Measurements from ENCODE around the gene PIK3CB. TPM values are rescaled to one million over a fixed set of nuclear protein-coding genes. Genes with fewer than 3 reads are reported as not detected.

PIK3CB gene
- total and polyA plus RNA-seq, 10 of the 15 experiments (the other 5 are each of a cell fraction or from before 2014, with no cell fraction given), result 5.0 to 18.4 (median 10.4) TPM

- TF ChIP-seq TCF12 (IDR thresholded peaks at IDR 0.05; ENCODE audit: low read depth, low read length), result no peak
- TF ChIP-seq ASH2L (IDR thresholded peaks at IDR 0.05; ENCODE audit: borderline replicate concordance, low read depth), result no peak
- TF ChIP-seq ESRRA (IDR thresholded peaks at IDR 0.05; ENCODE audit: low read length), result no peak
- no peak for TF ChIP-seq EED (IDR thresholded peaks at IDR 0.05; ENCODE audit: low read depth)
- no peak for TF ChIP-seq USF2 (IDR thresholded peaks at IDR 0.05; ENCODE audit: borderline replicate concordance, low read depth, low read length)
- no peak for TF ChIP-seq TCF7 (IDR thresholded peaks at IDR 0.05; ENCODE audit: borderline replicate concordance)
- TF ChIP-seq HCFC1 (IDR thresholded peaks at IDR 0.05; ENCODE audit: low read length), result no peak
- no peak for TF ChIP-seq BCLAF1 (IDR thresholded peaks at IDR 0.05)
- no peak for TF ChIP-seq MXI1 (IDR thresholded peaks at IDR 0.05; ENCODE audit: low read depth, low read length)
Measured at GRCh38 chr3:138646008-138646407, 188.7 kb downstream of the PIK3CB start (continued).

DNA sequence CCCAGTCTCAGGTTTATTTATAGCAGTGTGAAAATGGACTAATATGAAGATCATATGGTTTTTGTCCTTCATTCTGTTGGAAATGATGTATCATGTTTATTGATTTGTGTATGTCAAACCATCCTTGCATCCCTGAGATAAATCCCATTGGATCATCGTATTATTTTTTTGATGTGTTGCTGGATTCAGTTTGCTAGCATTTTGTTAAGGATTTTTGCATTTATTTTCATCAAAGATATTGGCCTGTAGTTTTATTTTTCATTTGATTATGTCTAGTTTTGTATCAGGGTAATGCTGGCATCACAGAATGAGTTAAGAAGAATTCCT, 191.8 kb downstream of the PIK3CB start:
- DNase-seq (ENCODE audit: low read depth, low spot score) (no peak), FAIRE-seq (no peak), ATAC-seq (no peak)
- SMC1A ChIA-PET (ENCODE audit: uncharacterized antibody, unreplicated experiment), result no interaction called here
- TF ChIP-seq FOS (IDR thresholded peaks at IDR 0.05; ENCODE audit: borderline replicate concordance, extremely low read depth, insufficient read length) (no peak), SREBF2 (IDR thresholded peaks at IDR 0.05; ENCODE audit: low read length) (no peak), PAX5 (IDR thresholded peaks at IDR 0.05; ENCODE audit: borderline replicate concordance, low read depth, low read length) (no peak), MXI1 (IDR thresholded peaks at IDR 0.05; ENCODE audit: low read depth, low read length) (no peak), CBX5 (IDR thresholded peaks at IDR 0.05; ENCODE audit: low read depth) (no peak), HSF1 (IDR thresholded peaks at IDR 0.05; ENCODE audit: low read depth, low read length) (no peak), NBN (IDR thresholded peaks at IDR 0.05) (no peak)
- TF ChIP-seq, protein P1, sequence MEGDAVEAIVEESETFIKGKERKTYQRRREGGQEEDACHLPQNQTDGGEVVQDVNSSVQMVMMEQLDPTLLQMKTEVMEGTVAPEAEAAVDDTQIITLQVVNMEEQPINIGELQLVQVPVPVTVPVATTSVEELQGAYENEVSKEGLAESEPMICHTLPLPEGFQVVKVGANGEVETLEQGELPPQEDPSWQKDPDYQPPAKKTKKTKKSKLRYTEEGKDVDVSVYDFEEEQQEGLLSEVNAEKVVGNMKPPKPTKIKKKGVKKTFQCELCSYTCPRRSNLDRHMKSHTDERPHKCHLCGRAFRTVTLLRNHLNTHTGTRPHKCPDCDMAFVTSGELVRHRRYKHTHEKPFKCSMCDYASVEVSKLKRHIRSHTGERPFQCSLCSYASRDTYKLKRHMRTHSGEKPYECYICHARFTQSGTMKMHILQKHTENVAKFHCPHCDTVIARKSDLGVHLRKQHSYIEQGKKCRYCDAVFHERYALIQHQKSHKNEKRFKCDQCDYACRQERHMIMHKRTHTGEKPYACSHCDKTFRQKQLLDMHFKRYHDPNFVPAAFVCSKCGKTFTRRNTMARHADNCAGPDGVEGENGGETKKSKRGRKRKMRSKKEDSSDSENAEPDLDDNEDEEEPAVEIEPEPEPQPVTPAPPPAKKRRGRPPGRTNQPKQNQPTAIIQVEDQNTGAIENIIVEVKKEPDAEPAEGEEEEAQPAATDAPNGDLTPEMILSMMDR (IDR thresholded peaks at IDR 0.05 in 2 of 3, conservative IDR thresholded peaks at IDR 0.05 in 1 of 3; ENCODE audit: control insufficient read depth in 2 of 3, extremely low read depth in 1 of 3, insufficient read depth in 1 of 3, low read depth in 3 of 3, low read length in 3 of 3), result no peak
- Histone ChIP-seq H3K4me3 (no peak overlapping the region), H3K9ac (ENCODE audit: control insufficient read depth, insufficient read depth, low read length) (no peak overlapping the region), H2AFZ (ENCODE audit: control insufficient read depth, low read depth, low read length) (no peak overlapping the region), H4K20me1 (ENCODE audit: control insufficient read depth, insufficient read depth) (no peaks in the 10 kb centered on the region), H3K27ac (ENCODE audit: control insufficient read depth, insufficient read depth) (no peak overlapping the region), H3K27me3 (replicated peaks in 1 of 2; ENCODE audit: control insufficient read depth in 2 of 2, insufficient read depth in 2 of 2, low read length in 1 of 2) (no peaks in the 10 kb centered on the region), H3K79me2 (ENCODE audit: control insufficient read depth, insufficient read depth, low read length) (no peaks in the 10 kb centered on the region), H3K4me2 (ENCODE audit: control insufficient read depth, insufficient read depth) (no peak overlapping the region), H3K4me1 (ENCODE audit: control insufficient read depth, insufficient read depth, low read length) (no peaks in the 10 kb centered on the region), H3K36me3 (ENCODE audit: control insufficient read depth in 2 of 2, insufficient read depth in 2 of 2, low read length in 1 of 2) (no peaks in the 10 kb centered on the region), H3K9me3 (replicated peaks; ENCODE audit: control insufficient read depth, insufficient read depth, low read length) (peaks cover 3% of the 10 kb centered on the region)
- BruUV-seq (replicated peaks), result no TSS peak
- POLR2A ChIA-PET, result no interaction called here
- RAD21 ChIA-PET (ENCODE audit: unreplicated experiment), result no interaction called here
- in situ Hi-C loops (cut with MboI) (no loop called here), intact Hi-C loops (cut with micrococcal nuclease; ENCODE audit: unreplicated experiment) (no loop called here)
- 45% methylated on average over 1 of the region's 1 CpG for WGBS (ENCODE audit: insufficient coverage, insufficient replicate concordance, low lambda C conversion rate, missing lambda C conversion rate)
- CTCF ChIA-PET, result no interaction called here
